Peyer's patch (tissue), 4 donors: ENCODE results near the gene ERLIN1. TPM values are rescaled to one million over a fixed set of nuclear protein-coding genes. Genes with fewer than 3 reads are reported as not detected.

Source experiments
- DNase-seq, 3 donors: peaks; one replicate each; pipeline ENCODE4 v3.0.0-alpha.2; 2017 to 2019
- H3K27ac ChIP-seq, 4 donors: fragments of 200-600 bp; sonication (generic); one replicate each; pipeline ENCODE4 v1.5.1; 2016 to 2019
- H3K27me3 ChIP-seq, 2 donors: fragments of 200-600 bp; sonication (generic); one replicate each; pipeline ENCODE4 v1.5.1; 2019
- H3K36me3 ChIP-seq, 3 donors: fragments of 200-600 bp; sonication (generic); one replicate each; pipeline ENCODE4 v1.5.1; 2016 to 2019
- H3K4me1 ChIP-seq, 4 donors: fragments of 200-600 bp; sonication (generic); one replicate each; pipeline ENCODE4 v1.5.1; 2016 to 2019
- H3K4me3 ChIP-seq, 4 donors: fragments of 200-600 bp; sonication (generic); 1 replicate in 3 of 4; 2 replicates in 1 of 4; pipeline ENCODE4 v1.5.1; 2016 to 2019; ENCODE audit warnings: mild to moderate bottlenecking in 1 of 4
- H3K9me3 ChIP-seq, 4 donors: fragments of 200-600 bp; sonication (generic); one replicate each; pipeline ENCODE4 v1.5.1; 2016 to 2019; ENCODE audit warnings: mild to moderate bottlenecking in 1 of 4
- POLR2A ChIP-seq, 2 donors: fragments of 450-650 bp; IDR thresholded peaks; one replicate each; pipeline ENCODE4 v1.5.1; 2017; ENCODE audit warnings: antibody characterized with exemption in 2 of 2, mild to moderate bottlenecking in 2 of 2, moderate library complexity in 2 of 2
- total RNA-seq, 4 donors: library from RNA; depleted of rRNA; stranded (reverse); fragments of >200 nt; gene quantifications; one replicate each; pipeline ENCODE4 v1.1.0, GENCODE V29; 2016
- TF ChIP-seq, protein P1 (sequence below), 6 experiments: fragments of 450-650 bp in 4 of 6; fragments of 200-600 bp in 2 of 6; sonication (generic) in 1 of 6; IDR thresholded peaks; one replicate each; pipeline ENCODE4 v1.5.1; 2017 to 2019; ENCODE audit warnings: antibody characterized with exemption in 6 of 6, mild to moderate bottlenecking in 3 of 6, moderate library complexity in 1 of 6

Gene ERLIN1
- total RNA-seq, 4 donors from 2014 or later, result 5.8 to 28.7 (median 26.3) TPM

DNA sequence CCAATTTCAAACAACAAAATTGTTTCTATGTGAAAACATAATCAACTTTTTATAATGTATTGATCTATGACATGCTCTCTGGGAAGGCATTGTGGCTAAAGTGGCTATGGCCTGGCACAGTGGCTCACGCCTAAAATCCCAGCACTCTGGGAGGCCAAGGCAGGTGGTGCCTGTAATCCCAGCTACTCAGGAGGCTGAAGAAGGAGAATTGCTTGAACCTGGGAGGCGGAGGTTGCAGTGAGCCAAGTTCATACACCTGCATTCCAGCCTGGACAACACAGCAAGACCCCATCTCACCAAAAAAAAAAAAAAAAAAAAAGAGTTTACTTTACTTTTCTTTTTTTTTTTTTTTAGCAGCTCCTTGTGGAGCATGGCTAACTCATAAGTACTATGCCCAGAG lies 65.3 kb downstream of the ERLIN1 start:
- TF ChIP-seq, protein P1, sequence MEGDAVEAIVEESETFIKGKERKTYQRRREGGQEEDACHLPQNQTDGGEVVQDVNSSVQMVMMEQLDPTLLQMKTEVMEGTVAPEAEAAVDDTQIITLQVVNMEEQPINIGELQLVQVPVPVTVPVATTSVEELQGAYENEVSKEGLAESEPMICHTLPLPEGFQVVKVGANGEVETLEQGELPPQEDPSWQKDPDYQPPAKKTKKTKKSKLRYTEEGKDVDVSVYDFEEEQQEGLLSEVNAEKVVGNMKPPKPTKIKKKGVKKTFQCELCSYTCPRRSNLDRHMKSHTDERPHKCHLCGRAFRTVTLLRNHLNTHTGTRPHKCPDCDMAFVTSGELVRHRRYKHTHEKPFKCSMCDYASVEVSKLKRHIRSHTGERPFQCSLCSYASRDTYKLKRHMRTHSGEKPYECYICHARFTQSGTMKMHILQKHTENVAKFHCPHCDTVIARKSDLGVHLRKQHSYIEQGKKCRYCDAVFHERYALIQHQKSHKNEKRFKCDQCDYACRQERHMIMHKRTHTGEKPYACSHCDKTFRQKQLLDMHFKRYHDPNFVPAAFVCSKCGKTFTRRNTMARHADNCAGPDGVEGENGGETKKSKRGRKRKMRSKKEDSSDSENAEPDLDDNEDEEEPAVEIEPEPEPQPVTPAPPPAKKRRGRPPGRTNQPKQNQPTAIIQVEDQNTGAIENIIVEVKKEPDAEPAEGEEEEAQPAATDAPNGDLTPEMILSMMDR (IDR thresholded peaks at IDR 0.05), result no peak
- no peak for TF ChIP-seq POLR2A (IDR thresholded peaks at IDR 0.05)
- Histone ChIP-seq H3K36me3 (no peaks in the 10 kb centered on the region), H3K27me3 (no peaks in the 10 kb centered on the region), H3K4me1 (no peaks in the 10 kb centered on the region), H3K27ac (no peak overlapping the region), H3K4me3 (no peak overlapping the region), H3K9me3 (no peaks in the 10 kb centered on the region)
- no peak for DNase-seq

DNA sequence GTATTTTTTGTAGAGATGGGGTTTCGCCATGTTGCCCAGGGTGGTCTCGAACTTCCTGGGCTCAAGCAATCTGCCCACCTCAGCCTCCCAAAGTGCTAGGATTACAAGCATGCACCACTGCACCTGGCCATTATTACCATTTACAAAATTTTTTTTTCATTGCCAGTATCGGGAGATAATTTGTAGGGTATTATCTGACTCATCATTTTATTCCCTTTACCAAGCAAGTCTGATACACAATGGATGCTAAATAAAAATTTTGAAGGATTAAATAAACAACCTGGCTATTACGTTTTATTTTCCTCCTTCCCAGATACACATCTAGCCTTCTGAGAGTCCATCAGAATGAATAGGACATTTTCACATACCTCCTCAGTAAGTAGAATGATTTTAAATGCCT lies 66.1 kb downstream of the ERLIN1 start:
- TF ChIP-seq, protein P1 (IDR thresholded peaks at IDR 0.05), result no peak
- TF ChIP-seq POLR2A (IDR thresholded peaks at IDR 0.05), result no peak
- Histone ChIP-seq H3K4me3 (no peak overlapping the region), H3K27me3 (no peaks in the 10 kb centered on the region), H3K9me3 (no peaks in the 10 kb centered on the region), H3K36me3 (no peaks in the 10 kb centered on the region), H3K27ac (no peak overlapping the region), H3K4me1 (no peaks in the 10 kb centered on the region)
- no peak for DNase-seq

DNA sequence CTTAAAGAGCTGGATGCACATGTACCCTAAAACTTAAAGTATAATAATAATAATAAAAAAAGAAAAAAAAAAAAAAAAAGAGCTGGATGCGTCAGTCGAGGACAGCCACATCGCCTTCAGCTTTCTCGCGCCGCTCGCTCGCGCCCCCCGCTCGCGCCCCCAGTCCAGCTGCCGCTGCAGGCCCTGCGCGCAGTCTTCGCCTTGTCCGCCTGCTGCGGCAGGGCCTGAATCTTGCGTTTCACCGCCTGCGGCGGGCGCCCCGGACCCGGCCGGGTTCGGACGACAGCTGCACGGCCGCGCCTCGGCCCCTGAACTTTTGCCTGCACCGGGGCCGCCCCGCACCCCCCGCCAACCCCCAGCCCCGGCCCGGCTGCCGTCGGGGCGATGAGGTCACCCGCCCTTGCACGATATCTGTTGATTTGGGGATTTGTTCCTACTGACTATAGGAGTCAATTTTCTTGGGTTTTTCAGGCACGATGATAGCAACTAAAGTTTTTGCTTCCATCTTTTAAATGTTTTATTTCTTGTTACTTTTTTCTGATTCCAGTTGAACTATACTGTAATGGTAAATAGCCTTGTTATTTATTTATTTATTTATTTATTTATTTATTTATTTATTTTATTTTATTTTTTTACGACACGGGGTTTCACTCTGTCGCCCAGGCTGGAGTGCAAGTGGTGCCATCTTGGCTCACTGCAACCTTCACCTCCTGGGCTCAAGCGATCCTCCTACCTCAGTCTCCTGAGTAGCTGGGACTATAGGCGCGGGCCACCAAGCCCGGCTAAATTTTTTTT lies 70.7 kb downstream of the ERLIN1 start:
- Histone ChIP-seq H3K27ac (no peak overlapping the region), H3K36me3 (no peaks in the 10 kb centered on the region), H3K27me3 (no peaks in the 10 kb centered on the region), H3K4me1 (no peaks in the 10 kb centered on the region), H3K9me3 (no peaks in the 10 kb centered on the region), H3K4me3 (no peak overlapping the region)
- TF ChIP-seq POLR2A (IDR thresholded peaks at IDR 0.05), result no peak
- TF ChIP-seq, protein P1 (IDR thresholded peaks at IDR 0.05), result no peak
- no peak for DNase-seq

DNA sequence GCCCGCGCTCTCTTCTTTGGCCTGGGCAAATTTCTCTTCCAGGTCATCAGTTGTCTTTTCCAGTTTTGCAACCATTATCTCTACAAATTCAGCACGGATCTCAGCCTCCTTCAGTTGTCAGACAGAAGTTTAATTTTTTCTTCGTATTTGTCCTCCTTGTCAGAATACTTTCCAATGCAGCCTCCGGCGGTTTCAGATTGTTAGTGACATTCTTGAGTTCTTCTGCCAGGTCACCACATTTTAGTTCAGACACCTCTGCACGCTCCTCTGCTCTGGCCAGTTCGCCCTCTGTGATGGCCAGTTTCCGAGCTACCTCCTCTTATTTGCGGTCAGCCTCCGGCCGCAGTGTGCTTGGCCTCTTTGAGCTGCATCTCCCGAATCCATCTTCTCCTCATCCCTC lies 71.4 kb downstream of the ERLIN1 start:
- Histone ChIP-seq H3K4me3 (no peak overlapping the region), H3K9me3 (no peaks in the 10 kb centered on the region), H3K4me1 (no peaks in the 10 kb centered on the region), H3K36me3 (no peaks in the 10 kb centered on the region), H3K27me3 (no peaks in the 10 kb centered on the region), H3K27ac (no peak overlapping the region)
- TF ChIP-seq, protein P1 (IDR thresholded peaks at IDR 0.05), result no peak
- TF ChIP-seq POLR2A (IDR thresholded peaks at IDR 0.05), result no peak
- DNase-seq, result no peak

DNA sequence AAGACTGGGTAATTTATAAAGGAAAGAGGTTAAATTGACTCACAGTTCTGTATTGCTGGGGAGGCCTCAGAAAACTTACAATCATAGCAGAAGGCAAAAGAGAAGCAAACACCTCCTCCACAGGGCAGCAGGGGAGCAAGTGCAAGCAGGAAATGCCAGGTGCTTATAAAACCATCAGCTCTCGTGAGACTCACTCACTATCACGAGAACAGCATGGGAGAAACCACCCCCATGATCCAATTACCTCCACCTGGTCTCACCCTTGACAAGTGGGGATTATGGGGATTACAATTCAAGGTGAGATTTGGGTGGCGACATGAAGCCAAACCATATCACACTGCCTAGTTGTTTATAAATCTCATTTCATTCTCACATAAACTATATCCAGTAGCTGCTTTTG lies 76.2 kb downstream of the ERLIN1 start:
- no peak overlapping the region for H3K4me3 ChIP-seq
- H3K27ac ChIP-seq, result no peak overlapping the region
- no peaks in the 10 kb centered on the region for H3K9me3 ChIP-seq
- H3K4me1 ChIP-seq, result no peaks in the 10 kb centered on the region
- DNase-seq, result no peak
- no peaks in the 10 kb centered on the region for H3K27me3 ChIP-seq
- no peak for TF ChIP-seq POLR2A (IDR thresholded peaks at IDR 0.05)
- TF ChIP-seq, protein P1 (IDR thresholded peaks at IDR 0.05), result no peak
- H3K36me3 ChIP-seq, result no peaks in the 10 kb centered on the region
